HG03103 (cell line): ENCODE data around the gene KRTAP10-1.

Experiments
- ATAC-seq: cut with Tn5 transposase; IDR thresholded peaks from one replicate; pipeline ENCODE4 v1.9.1; 2021; ENCODE audit warnings: low read depth; ENCODE audit not compliant: unreplicated experiment

Gene KRTAP10-1

GRCh38 chr21:44492567-44493385 lies 47.2 kb downstream of the KRTAP10-1 start:
- no peak for ATAC-seq

GRCh38 chr21:44490816-44491215 lies 49.2 kb downstream of the KRTAP10-1 start:
- ATAC-seq = no peak

GRCh38 chr21:44490405-44490804 lies 49.6 kb downstream of the KRTAP10-1 start:
- ATAC-seq = no peak

- no peak for ATAC-seq
These were observed 50.0 kb downstream of the KRTAP10-1 start for GRCh38 chr21:44489962-44490361.
